Astrocyte of the cerebellum (primary cell): ENCODE measurements around the gene LRRC37B.
"Not testable (repeated sequence)": the region's sequence is repeated elsewhere in the genome, so short reads cannot be mapped to it uniquely, and the experiment has no call there.

Experiments used
- DNase-seq: peaks from one replicate; pipeline ENCODE4 v3.0.0-alpha.2; 2011; ENCODE audit warnings: low read depth
- H3K4me3 ChIP-seq: 2 replicates; pipeline ENCODE4 v1.5.1; 2011; ENCODE audit warnings: mild to moderate bottlenecking, low read depth, low read length, moderate library complexity
- in situ Hi-C: cut with HindIII; loops from 2 replicates; pipeline ENCODE4 v1.10.0; 2017; ENCODE audit warnings: low sequenced_read_pairs
- TF ChIP-seq, protein P1 (sequence below): IDR thresholded peaks from 2 replicates; pipeline ENCODE4 v1.5.1; 2012; ENCODE audit warnings: low read length, low read depth, moderate library complexity, mild to moderate bottlenecking; ENCODE audit errors: missing control alignments

The LRRC37B gene

DNA sequence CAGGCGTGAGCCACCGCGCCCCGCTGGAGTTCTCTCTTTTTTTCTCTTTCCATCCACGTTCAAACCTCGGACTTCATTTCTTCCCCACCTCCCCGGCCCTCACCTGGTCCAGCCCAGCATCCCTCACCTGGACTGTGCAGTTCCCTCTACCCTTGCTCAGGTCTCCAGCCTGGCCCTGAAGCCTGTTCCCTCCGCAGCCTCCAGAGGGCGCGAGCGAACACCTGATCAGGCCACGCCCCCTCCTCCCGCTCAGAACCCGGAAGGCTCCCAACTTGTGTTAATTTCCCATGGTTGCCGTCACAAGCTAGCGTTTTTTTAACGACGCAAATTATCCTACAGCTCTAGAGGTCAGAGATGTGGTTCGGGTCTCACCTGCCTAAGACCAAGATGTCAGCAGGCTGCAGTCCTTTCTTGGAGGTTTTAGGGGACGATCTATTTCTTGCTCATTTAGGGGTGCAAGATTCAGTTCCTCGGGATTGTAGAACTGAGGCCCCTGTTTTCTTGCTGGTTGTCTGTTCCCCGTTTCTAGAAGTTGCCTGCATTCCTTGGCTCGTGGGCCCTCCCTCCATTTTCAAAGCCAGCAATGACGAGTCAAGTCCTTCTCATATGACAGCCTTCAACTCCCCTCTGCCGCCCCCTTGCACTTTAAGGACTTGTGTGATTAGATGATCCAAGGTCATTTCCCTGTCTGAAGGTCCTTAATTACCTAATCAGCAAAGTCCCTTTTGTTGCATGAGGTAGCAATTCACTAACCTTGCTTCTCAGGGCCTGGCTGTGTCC lies 59.9 kb downstream of the LRRC37B start:
- H3K4me3 ChIP-seq, DNase-seq: not testable (repeated sequence)
- TF ChIP-seq, protein P1, sequence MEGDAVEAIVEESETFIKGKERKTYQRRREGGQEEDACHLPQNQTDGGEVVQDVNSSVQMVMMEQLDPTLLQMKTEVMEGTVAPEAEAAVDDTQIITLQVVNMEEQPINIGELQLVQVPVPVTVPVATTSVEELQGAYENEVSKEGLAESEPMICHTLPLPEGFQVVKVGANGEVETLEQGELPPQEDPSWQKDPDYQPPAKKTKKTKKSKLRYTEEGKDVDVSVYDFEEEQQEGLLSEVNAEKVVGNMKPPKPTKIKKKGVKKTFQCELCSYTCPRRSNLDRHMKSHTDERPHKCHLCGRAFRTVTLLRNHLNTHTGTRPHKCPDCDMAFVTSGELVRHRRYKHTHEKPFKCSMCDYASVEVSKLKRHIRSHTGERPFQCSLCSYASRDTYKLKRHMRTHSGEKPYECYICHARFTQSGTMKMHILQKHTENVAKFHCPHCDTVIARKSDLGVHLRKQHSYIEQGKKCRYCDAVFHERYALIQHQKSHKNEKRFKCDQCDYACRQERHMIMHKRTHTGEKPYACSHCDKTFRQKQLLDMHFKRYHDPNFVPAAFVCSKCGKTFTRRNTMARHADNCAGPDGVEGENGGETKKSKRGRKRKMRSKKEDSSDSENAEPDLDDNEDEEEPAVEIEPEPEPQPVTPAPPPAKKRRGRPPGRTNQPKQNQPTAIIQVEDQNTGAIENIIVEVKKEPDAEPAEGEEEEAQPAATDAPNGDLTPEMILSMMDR = peak; percentile 30

DNA sequence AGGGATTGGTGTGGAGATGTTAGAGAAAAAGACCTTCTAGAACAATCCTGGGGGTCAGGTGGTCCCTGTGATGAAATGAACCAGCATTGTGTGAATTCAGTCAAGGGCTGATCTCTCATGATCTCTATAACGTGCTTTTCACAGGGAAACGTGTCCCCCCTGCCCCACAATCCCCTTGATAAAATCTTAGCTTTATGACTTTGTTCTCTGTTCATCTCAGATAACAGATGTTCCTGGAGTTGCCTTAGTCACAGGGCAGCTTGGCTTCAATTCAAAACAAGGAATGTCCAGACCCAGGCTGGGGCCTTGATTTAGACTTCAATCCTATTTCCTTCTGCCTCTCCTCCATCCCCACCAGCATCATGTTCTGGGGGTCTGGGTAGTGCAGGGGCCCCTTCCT lies 61.9 kb downstream of the LRRC37B start:
- H3K4me3 ChIP-seq, DNase-seq, in situ Hi-C loops: not testable (repeated sequence)

More for the DNA sequence above, 59.9 kb downstream of the LRRC37B start:
- in situ Hi-C loops = not testable (repeated sequence)

DNA sequence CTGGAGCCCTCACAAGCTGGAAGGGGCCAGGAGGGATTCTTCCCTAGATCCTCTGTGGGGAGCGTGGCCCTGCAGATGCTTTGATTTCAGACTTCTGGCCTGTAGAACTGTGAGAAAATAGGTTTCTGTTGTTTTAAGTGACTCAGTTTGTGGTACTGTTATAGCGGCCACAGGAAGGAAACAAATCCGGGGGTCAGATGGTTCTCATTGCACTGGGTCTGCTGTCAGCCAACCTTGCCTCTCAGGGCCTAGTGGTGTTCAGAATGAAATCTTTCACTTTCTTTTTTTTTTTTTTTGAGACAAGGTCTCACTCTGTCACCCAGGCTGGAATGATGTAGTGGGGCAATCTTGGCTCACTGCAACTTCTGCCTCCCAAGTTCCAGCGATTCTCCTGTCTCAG lies 64.8 kb downstream of the LRRC37B start:
- in situ Hi-C loops, H3K4me3 ChIP-seq, DNase-seq: not testable (repeated sequence)

DNA sequence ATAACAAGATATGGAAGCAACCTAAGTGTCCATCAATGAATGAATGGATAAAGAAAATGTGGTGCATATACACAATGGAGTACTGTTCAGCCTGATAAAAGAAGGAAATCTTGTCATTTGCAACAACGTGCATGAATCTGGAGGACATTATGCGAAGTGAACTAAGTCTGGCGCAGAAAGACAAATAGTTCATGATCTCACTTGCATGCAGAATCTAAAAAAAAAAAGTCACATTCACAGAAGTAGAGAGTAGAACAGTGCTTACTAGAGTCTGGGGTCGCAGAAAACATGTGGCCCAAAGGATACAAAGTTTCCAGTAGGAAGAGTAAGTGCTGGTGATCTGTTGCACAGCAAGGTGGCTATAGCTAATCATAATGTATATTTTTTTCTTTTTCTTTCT lies 65.9 kb downstream of the LRRC37B start:
- H3K4me3 ChIP-seq, in situ Hi-C loops, DNase-seq: not testable (repeated sequence)

DNA sequence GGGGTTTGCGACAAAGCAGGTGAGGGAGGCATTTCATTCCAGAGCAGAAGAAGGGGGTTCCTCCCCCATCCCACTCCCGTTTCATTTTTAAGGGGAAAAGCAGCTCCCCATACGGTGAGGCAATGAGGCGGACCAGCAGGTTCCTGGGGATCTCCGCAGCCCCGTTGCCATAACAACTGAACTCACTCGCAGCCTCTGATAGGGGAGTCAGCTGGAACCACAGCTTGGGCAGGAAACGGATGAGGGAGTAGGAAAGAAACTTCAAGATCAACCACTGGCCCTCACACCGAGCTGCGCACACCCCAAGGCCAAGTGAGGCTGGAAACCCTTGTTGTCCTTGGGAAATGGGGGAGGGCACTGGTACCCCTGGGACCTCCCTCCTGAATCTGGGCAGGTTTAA lies 72.6 kb downstream of the LRRC37B start:
- not testable (repeated sequence) for H3K4me3 ChIP-seq

DNA sequence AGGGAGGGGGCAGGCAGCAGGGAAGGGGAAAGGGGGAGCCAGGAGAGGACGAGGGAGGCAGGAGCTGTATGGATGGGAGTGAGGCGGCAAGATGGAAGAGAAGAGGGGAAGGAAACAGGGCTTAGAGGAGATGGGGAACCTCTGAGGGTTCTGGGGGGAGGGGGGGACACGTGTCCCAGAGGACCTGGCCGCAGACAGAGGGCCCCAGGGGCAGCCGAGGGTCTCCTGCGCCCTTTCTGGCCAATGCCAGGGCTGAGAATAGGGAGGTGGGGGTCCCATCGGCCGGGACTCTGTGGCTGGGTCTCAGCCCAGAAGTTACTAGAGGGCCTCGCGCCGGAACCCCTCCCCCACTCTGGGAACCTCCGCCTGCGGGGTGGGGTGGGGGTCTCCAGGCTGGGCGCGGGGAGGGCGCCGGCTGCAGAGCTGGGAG lies 76.4 kb downstream of the LRRC37B start:
- DNase-seq, in situ Hi-C loops: not testable (repeated sequence)
- H3K4me3 ChIP-seq = peak overlapping the region; percentile 35

More for the DNA sequence above, 72.6 kb downstream of the LRRC37B start:
- in situ Hi-C loops = not testable (repeated sequence)
- peak; percentile 32 for DNase-seq

DNA sequence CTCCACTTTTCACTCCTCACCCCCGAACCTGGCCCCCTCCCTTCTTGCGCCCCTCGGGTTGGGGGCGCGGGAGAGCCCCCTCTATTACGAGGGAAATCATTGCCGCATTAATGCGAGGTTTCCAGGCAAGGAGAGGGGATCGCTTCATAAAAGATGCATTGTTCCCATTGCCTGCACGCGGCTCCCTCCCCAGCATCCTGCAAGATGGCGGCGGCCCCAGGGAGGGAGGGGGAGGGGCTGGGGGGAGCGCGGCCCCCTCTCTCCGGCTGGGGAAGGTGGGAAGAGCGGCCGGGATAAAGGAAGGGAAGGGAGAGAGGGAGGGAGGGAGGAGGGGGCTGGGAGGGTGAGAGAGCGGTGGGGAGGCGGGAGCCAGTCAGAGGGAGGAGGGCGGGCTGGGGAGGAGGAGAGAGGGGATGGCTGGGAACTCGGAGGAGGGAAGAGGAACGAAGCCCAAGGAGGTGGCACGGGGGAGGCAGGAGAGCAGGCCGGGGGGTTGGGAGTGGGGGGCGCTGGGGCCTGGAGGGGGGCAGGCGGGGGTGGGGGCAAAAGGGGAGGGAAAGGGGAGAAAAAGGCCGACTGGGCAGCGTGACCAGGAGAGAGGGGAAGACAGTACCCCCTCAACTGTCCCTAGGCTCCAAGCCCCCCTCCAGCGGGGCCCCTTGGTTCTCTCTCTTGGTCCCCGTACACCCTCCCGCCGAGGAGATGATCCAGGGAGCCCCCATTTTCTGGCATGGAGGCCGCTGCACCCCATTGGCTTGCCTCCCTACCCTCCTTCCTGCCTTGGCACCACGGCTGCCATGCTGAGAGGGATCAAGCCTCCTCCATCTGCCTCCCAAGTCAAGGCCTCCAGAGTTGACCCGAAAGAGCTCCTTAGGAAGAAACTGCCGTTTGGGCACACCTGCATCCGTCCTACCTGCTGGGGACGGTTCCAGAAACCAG lies 77.1 kb downstream of the LRRC37B start:
- DNase-seq = peak; percentile 13
- in situ Hi-C loops = not testable (repeated sequence)
- peak overlapping the region; percentile 35 for H3K4me3 ChIP-seq

DNA sequence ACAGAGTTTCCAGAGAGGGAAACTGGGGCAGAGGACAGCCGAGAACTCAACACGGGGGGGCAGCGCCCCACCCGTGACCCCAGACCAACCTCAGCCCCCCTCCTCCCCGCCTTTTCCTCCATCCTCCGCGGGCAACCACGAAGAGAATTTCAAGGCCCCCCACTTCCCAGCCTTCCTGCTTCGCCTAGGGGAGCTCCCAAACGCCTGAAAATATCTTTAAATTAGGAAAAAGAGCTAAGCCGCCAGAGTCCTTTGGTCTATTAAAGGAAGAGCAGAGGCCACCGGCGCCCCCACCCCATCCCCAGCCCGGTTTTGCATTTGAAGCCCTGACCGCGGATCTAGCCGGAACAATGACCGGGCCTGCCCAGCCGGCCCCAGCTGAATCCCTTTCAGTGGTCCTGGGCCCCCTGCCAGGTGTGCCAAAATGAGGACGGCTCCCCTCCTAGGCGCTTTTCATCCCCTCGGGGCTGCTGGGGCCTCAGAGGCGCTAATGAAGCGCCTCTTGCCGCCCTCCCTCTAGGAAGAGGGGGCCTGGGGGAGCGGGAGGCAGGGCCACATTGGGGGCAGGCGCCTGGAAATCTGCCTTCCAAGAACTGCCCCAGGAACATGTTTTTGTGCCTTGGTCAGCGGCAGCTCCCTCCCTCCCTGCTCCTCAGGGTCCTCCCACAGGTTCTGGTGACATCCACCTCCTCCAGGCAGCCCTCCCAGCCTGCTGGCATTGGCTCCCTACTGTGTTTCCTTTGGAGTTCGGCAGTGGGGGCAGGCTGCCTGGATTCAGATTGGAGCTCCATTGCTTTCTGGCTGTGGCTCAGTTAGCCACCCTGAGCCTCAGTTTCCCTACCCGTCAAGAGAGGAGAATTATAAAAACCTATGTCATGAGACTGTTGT lies 78.0 kb downstream of the LRRC37B start:
- H3K4me3 ChIP-seq, in situ Hi-C loops, DNase-seq: not testable (repeated sequence)

DNA sequence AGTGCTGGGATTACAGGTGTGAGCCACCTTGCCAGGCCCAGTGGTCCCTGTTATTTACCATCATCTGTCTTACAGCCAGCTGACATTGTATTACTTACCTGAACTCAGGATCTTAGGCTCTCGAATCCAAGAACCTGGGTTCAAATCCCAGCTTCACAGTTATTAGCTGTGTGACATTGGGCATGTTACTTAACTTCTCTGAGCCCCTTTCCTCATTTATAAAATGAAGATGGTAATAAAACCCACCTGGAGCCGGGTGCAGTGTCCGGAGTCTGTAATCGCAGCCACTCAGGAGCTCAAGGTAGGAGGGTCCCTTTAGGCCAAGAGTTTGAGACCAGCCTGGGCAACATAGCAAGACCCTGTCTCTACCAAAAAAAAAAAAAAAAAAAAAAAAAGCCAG lies 79.7 kb downstream of the LRRC37B start:
- DNase-seq, in situ Hi-C loops, H3K4me3 ChIP-seq: not testable (repeated sequence)

DNA sequence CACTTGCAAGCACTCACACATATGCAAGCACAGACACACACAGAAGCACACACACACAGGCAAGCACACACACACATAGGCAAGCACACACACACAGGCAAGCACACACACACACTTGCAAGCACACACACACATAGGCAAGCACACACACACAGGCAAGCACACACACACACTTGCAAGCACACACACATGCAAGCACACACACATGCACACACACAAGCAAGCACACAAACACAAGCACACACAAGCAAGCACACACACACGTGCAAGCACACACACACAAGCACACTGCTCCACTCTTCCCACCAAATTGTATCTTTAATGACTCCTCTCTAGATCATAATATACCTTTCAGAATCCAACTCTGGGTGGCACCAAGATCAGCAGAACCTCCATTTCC lies 84.9 kb downstream of the LRRC37B start:
- in situ Hi-C loops, H3K4me3 ChIP-seq, DNase-seq: not testable (repeated sequence)

DNA sequence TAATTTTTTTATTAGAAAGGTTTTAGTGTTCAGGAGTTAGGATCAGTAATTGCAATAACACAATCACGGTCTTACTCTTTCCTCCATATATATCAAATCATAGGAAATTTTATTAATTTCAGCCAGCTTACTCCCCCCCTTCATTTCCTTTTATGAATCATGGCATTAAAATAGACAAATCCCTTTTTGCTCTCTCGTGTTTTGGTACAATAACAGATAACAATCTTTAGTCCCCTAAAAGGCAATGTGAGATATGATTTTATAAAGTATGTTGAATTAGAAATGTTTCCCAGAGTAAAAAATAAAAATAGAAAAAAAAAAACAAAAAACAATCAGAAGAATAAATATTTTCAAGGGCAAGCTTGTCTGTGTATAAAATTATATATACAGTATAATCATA lies 92.5 kb downstream of the LRRC37B start:
- no peak overlapping the region for H3K4me3 ChIP-seq
- TF ChIP-seq, protein P1 = no peak
- in situ Hi-C loops = no loop called here
- DNase-seq = no peak

DNA sequence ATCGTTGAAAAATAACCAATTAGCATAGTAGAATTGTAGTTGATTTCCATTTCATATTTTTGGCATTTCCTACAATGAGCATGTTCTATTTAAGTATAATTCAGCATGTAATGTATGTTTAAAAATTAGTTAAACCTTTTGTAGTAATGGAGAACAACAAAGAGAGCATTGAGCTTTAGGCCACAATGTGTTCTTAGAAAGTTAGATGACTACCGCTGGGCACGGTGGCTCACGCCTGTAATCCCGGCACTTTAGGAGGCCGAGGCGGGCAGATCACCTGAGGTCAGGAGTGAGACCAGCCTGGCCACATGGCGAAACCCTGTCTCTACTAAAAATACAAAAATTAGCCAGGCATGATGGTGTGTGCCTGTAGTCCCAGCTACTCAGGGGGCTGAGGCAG lies 93.1 kb downstream of the LRRC37B start:
- in situ Hi-C loops = not testable (repeated sequence)

More for the DNA sequence above, 93.1 kb downstream of the LRRC37B start:
- not testable (repeated sequence) for H3K4me3 ChIP-seq, DNase-seq
